GM21825 (cell line): ENCODE measurements around the gene ZMIZ1.

Source experiments
- ATAC-seq: cut with Tn5 transposase; IDR thresholded peaks from one replicate; pipeline ENCODE4 v1.9.1; 2021; ENCODE audit warnings: mild to moderate bottlenecking, moderate library complexity; ENCODE audit not compliant: unreplicated experiment

The ZMIZ1 gene

GRCh38 chr10:79314761-79315601, 246.2 kb downstream of the ZMIZ1 start:
- no peak for ATAC-seq

- no peak for ATAC-seq
Measured at GRCh38 chr10:79315602-79315920, 246.8 kb downstream of the ZMIZ1 start.

GRCh38 chr10:79316671-79317431, 248.1 kb downstream of the ZMIZ1 start:
- ATAC-seq = peak; percentile 62

GRCh38 chr10:79318369-79318768, 249.6 kb downstream of the ZMIZ1 start:
- ATAC-seq = no peak

- ATAC-seq = no peak
Measured at GRCh38 chr10:79319115-79319771, 250.5 kb downstream of the ZMIZ1 start.

- no peak for ATAC-seq
Measured at GRCh38 chr10:79320316-79320715, 251.6 kb downstream of the ZMIZ1 start.

GRCh38 chr10:79320820-79321493, 252.2 kb downstream of the ZMIZ1 start:
- ATAC-seq = no peak

GRCh38 chr10:79321494-79321882, 252.7 kb downstream of the ZMIZ1 start:
- no peak for ATAC-seq

GRCh38 chr10:79321951-79322350, 253.2 kb downstream of the ZMIZ1 start:
- ATAC-seq = no peak

- ATAC-seq = peak; percentile 54
Measured at GRCh38 chr10:79322616-79323543, 254.1 kb downstream of the ZMIZ1 start.

- no peak for ATAC-seq
Measured at GRCh38 chr10:79323602-79324001, 254.8 kb downstream of the ZMIZ1 start.

- no peak for ATAC-seq
Measured at GRCh38 chr10:79324032-79324695, 255.4 kb downstream of the ZMIZ1 start.

GRCh38 chr10:79326361-79327089, 257.8 kb downstream of the ZMIZ1 start:
- no peak for ATAC-seq

GRCh38 chr10:79327090-79327457, 258.3 kb downstream of the ZMIZ1 start:
- ATAC-seq = peak; percentile 31

GRCh38 chr10:79328147-79328701, 259.5 kb downstream of the ZMIZ1 start:
- no peak for ATAC-seq

- no peak for ATAC-seq
Measured at GRCh38 chr10:79328737-79329504, 260.2 kb downstream of the ZMIZ1 start.

GRCh38 chr10:79329529-79329928, 260.8 kb downstream of the ZMIZ1 start:
- no peak for ATAC-seq

- no peak for ATAC-seq
Measured at GRCh38 chr10:79331226-79331625, 262.5 kb downstream of the ZMIZ1 start.
